Tibial nerve (tissue), 4 donors: ENCODE results near the gene SSPN.

Experiments used
- CTCF ChIP-seq, 5 experiments: fragments of 200-600 bp in 3 of 5; fragments of 450-650 bp in 2 of 5; sonication (generic) in 3 of 5; IDR thresholded peaks; one replicate each; pipeline ENCODE4 v1.5.1; 2016 to 2019; ENCODE audit warnings: antibody characterized with exemption in 5 of 5, mild to moderate bottlenecking in 3 of 5, moderate library complexity in 2 of 5
- EP300 ChIP-seq, 2 donors: sonication (generic); formaldehyde crosslinking; IDR thresholded peaks; one replicate each; pipeline ENCODE4 v1.6.1; 2017; ENCODE audit warnings: antibody characterized with exemption in 2 of 2, mild to moderate bottlenecking in 1 of 2
- POLR2A ChIP-seq, 2 donors: fragments of 450-650 bp; IDR thresholded peaks; one replicate each; pipeline ENCODE4 v1.6.1; 2017; ENCODE audit warnings: antibody characterized with exemption in 2 of 2, mild to moderate bottlenecking in 2 of 2, moderate library complexity in 2 of 2

- TF ChIP-seq CTCF (IDR thresholded peaks at IDR 0.05) (no peak), POLR2A (IDR thresholded peaks at IDR 0.05) (no peak), EP300 (IDR thresholded peaks at IDR 0.05) (no peak)
These were observed 95.2 kb downstream of the SSPN start for GRCh38 chr12:26290565-26290964.
